Measurements from ENCODE around the gene GGT6.

Gene GGT6

GRCh38 chr17:4519361-4519788, 41.0 kb downstream of the GGT6 start:
- no peak for DNase-seq

- no peak for DNase-seq
Observed at GRCh38 chr17:4518901-4519300, 41.5 kb downstream of the GGT6 start.

GRCh38 chr17:4516735-4517134, 43.6 kb downstream of the GGT6 start:
- DNase-seq, result no peak

GRCh38 chr17:4515501-4515900, 44.9 kb downstream of the GGT6 start:
- no peak for DNase-seq

- DNase-seq, result no peak
Observed at GRCh38 chr17:4514779-4515178, 45.6 kb downstream of the GGT6 start.

- DNase-seq, result no peak
Observed at GRCh38 chr17:4514206-4514605, 46.2 kb downstream of the GGT6 start.

- DNase-seq, result no peak
Observed at GRCh38 chr17:4513113-4514032, 47.0 kb downstream of the GGT6 start.

- no peak for DNase-seq
Observed at GRCh38 chr17:4512156-4513112, 47.9 kb downstream of the GGT6 start.

- DNase-seq, result no peak
Observed at GRCh38 chr17:4511199-4511932, 49.0 kb downstream of the GGT6 start.

- DNase-seq, result no peak
Observed at GRCh38 chr17:4510618-4510941, 49.8 kb downstream of the GGT6 start.

- DNase-seq, result no peak
Observed at GRCh38 chr17:4509923-4510617, 50.3 kb downstream of the GGT6 start.

- DNase-seq, result peak; percentile 37
Observed at GRCh38 chr17:4509401-4509800, 51.0 kb downstream of the GGT6 start.

GRCh38 chr17:4508207-4508606, 52.2 kb downstream of the GGT6 start:
- no peak for DNase-seq

- DNase-seq, result no peak
Observed at GRCh38 chr17:4507361-4508111, 52.8 kb downstream of the GGT6 start.

Data from activated gamma-delta T cell treated with Interleukin-2 at 50 U/mL for 16 hours (primary cell).